Midbrain (tissue), 1 donor: ENCODE measurements around the gene GRK1.

Experiments
- DNase-seq: peaks from one replicate; lab custom pipeline; 2025; lab: John Stamatoyannopoulos, UW

GRK1 gene

DNA sequence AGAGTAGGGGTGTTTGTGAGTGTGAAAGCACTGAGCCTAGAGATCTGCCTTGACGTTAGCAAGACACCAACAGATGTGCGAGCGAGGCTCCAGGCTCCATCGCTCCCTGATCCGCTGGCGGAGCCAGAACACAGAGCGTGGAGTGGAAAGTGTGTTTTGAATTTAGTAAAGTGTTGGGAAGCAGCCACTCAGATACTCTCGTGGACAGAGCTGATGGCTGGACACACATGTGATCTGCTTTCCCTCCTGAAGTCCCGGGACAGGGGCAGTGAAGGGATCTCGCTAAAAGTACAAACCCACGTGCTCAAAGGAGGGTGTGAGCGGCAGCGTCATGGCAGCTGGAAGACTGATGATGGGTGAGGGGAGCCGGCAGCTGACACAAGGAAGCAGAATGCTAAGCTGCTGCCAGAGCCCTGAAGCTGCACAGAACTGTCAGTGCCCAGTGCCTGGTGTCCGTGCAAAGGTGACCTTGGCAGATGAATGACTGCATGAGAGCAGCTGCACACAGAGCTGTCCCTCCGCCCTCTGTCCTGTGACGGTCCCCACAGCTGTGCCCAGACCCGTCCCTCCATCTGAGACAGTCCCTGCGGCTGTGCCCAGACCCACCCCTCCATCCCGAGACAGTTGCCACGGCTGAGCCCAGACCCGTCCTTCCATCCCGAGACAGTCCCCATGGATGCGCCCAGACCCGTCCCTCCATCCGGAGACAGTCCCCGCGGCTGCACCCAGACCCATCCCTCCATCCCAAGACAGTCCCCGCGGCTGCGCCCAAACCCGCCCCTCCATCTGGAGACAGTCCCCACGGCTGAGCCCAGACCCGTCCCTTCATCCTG is 62.4 kb downstream of the GRK1 start:
- no peak for DNase-seq

DNA sequence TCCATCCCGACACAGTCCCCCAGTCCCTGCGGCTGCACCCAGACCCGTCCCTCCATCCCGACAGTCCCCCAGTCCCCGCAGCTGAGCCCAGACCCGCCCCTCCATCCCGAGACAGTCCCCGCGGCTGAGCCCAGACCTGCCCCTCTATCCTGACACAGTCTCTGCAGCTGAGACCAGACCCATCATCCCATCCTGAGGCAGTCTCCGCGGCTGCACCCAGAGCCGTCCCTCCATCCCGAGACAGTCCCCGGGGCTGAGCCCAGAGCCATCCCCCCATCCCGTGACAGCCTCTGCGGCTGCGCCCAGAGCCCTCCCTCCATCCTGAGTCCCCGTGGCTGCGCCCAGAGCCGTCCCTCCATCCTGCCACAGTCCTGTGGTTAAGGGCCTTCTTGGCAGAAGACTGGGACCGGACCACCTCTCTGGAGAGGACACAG is 63.3 kb downstream of the GRK1 start:
- DNase-seq: no peak

DNA sequence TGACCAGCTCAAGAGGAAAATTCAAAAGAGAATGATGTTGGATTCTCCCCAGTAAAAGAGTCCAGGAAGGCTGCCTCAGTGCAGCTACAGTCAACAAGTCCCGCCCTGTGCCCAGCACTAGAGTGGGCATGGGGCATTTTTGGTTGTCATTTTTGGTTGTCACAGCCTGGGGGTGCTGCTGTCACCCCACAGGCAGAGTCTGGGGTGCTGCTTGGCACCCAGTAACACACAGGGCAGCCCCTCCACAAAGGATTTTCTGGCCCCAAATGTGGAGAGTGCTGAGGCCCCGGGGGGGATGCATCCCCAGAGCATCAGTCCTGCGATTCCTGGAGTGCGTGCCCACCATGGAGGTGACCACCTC is 63.8 kb downstream of the GRK1 start:
- DNase-seq: no peak

DNA sequence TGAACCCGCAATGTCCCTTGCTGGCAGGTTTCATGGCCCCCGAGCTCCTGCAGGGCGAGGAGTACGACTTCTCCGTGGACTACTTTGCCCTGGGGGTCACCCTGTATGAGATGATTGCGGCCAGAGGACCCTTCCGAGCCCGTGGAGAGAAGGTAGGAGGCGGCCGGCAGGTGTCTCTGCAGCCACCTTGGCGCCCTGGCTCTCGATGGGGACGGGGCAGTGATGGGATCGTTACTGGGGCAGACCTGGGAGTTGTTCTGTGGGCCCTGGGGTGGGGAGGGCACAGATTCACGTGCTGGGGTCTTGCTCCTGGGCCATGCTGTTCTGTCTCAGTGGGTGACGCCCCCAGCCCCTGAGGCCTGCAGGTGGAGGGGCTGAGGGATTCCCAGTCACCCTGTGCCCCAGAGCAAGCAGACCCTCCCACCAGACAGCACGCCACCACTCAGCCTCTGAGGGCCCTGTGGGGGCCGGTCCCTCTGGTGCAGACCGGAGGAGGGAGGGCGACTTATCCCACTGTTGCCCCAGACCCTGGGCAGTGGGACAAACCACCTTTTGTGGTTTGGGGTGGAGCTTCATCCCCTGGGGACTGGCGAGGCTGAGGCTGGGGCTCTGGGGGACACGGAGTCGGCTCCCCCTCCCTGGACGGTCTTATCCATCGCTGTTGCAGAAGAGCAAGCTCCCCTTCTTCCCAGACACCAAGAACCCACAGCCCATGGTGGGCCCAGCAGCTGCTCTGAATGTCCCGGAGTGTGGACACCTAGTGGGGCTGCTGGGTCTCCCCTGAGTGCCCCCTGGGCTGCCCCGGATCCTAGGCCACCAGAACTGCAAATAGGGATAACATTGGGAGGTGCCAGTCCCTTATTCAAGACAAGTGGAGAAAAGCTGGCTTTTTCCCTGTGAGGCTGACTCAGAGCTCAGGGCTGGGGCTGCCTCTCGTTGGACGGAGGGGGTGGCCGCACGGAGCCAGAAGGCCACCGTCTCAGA is 64.5 kb downstream of the GRK1 start:
- no peak for DNase-seq

DNA sequence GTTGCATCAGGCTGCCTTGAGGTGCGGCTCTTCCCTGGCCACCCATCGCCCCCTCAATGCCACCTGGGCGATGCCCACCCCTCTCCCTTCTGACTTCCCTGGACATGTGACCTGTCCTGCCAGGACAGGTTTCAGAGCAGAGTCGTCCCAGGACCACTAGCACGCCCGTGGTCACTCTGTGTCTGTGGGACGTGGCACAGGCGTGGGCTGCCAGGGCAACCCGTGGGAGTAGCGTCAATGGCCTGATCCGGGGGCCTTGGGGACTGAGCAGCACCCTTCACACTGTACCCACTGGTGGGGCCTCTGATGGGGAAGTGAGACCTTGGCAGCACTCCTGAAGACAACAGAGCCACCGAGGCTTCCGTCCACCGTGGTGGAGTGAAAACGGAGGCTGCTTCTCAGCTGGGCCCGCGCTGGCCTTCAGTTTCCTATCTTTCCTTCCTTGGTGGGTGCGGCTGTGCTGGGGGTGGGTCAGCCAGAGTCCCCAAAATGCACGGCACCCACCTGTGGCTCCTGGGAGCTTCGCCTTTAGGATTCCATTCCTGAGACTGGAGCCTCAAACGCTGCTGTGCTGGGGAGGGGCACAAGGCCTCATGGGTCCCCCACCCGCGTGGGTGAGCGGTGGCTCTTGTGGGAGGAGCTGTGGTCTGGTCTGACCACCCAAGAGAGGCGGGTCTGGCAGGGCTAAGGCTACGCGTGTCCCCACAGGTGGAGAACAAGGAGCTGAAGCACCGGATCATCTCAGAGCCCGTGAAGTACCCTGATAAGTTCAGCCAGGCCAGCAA is 65.3 kb downstream of the GRK1 start:
- peak; percentile 8 for DNase-seq

DNA sequence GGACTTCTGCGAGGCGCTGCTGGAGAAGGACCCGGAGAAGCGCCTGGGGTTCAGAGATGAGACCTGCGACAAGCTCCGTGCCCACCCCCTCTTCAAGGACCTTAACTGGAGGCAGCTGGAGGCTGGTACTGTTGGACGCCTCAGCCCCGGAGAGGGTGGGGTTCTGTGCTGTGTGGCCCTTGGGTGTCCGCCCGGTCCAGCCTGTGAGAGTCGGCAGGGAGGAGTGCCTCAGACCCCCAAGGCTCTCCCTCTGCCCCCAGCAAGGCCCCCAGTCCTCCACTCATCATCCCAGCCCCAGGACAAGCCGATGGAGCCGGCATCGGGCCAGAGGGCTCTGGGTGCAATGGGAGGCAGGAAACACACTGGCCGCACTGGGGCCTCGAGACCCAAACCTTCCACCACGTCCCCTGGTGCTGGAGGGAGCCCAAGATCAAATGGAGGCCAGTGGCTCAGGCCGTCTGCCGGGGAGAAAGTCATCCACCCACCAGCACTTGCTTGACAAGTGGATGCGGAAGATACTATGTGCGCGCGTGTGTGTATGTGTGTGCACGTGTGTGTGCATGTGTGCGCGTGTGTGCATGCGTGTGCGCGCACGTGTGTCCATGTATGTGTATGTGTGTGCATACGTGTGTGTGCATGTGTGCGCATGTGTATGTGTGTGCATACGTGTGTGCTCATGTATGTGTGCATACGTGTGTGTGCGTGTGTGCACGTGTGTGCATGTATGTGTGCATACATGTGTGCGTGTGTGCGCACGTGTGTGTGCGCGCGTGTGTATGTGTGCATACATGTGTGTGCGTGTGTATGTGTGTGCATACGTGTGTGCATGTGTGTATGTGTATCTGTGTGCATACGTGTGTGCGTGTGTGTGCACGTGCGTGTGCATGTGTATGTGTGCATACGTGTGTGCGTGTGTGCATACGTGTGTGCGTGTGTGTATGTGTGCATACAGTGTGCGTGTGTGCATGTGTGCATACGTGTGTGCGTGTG is 66.2 kb downstream of the GRK1 start:
- DNase-seq: no peak

DNA sequence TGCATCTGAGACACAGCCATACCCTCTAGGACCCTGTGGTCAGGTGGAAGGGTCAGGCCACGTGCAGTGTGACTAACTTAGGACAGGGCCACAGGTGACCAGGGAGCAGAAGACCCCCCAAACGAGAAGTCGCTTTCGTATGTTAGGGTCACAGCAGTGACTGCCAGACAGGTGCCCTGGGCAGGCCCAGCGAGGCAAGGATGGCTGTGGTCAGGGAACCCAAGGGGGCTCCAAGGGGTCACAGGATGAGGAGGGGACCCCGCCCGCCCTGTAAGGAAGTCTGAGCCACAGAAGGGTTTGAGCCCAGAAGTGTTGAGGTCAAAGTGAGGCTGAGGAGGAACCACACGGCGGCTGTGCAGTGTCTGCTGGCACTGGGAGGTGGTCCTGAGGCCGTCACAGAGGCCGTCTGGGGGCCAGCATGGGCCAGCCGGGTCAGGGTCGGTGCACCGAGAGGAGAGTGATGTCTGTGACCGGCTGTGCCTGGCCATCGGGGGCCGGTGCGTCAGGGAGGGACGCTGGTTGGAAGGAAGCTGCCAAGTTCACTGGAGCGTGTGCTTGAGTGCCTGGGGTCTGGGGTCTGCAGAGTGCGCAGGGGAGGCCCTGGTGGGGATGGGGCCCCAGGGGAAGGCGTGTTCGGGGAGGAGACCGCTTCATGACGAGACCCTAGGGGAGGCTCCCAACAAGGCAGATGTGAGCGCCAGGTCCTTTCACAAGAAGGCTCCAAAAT is 67.2 kb downstream of the GRK1 start:
- no peak for DNase-seq

DNA sequence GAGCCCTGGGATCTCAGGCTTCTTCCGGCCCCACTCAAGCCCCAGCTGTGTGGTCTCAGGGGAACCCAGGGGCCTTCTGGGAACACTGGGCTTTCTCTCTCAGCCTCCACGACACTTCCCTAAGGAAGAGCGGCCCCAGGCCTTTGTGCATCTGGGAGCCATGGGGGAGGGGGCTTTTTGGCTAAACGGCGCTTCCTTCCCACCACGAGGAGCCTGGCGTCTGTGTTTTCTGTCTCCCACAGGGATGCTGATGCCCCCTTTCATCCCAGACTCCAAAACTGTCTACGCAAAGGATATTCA is 67.8 kb downstream of the GRK1 start:
- no peak for DNase-seq

DNA sequence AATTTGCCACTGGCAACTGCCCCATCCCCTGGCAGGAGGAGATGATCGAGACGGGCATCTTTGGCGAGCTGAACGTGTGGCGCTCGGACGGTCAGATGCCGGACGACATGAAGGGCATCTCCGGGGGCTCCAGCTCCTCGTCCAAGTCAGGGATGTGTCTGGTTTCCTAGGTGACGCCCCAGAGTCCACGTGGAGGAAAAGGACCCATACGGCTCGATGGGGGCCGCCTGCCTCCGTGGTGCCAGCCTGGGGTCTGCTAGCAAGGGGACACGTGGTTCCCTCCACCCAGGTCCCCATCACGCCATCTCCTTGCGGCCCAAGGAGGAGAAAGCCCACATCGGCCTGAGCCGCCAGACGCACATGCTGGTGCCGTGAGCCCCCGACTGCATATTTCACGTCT is 68.2 kb downstream of the GRK1 start:
- DNase-seq: no peak

DNA sequence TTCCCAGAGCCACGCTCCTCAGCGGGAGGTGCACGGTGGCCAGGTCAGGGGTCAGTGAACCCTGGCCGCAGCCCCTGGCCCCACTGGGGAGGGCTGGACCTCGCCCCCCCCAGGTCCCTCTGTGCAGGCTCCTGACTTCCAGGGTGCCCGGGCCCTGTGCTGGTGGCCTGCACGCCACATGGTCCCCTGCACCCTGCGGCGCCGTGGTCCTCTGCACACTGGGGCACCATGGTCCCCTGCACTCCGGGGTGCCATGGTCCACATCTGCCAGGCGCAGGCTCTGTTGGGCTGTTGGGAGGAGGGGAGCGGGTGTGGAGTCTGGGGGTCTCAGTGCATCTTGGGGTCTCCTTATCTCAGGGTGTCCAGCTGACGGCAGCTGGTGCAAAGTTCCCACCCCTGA is 68.7 kb downstream of the GRK1 start:
- DNase-seq: no peak

DNA sequence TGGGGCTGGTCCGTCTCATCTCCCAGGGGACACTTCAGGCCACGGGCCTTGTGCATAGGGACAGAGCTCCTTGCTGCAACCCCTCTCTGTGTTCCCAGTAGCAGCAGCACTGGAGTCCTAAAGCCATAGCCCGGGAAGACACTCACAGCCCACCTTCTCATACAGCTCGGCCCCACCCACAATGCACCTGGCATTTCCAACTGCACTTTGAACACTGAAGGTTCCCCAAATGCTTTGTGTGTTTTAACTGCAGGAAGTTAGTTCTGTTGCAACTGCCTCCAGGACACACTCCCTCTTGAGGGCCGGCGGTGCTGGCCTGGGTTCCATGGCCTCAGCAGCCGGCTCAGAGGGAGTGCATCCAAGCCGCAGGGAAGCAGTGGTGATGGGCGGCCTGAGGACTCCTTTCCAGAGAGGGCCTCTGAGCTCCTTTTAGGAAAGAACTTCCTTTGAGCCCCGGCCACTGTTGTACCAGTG is 69.3 kb downstream of the GRK1 start:
- DNase-seq: no peak

DNA sequence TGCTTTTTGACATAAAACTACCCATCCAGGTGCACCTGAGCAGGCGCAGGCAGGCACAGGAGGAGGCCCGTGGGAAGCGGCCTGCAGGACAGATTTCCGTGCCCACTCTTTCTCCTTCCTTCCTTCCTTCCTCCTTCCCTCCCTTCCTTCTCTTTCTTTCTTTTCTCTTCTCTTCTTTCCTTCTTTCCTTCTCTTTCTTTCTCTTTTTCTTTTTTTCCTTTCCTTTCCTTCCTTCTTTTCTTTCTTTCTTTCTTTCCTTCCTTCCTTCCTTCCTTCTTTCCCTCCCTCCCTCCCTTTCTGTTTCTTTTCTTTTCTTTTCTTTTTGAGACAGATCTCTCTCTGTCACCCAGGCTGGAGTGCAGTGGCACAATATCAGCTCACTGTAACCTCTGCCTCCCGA is 70.8 kb downstream of the GRK1 start:
- DNase-seq: no peak

DNA sequence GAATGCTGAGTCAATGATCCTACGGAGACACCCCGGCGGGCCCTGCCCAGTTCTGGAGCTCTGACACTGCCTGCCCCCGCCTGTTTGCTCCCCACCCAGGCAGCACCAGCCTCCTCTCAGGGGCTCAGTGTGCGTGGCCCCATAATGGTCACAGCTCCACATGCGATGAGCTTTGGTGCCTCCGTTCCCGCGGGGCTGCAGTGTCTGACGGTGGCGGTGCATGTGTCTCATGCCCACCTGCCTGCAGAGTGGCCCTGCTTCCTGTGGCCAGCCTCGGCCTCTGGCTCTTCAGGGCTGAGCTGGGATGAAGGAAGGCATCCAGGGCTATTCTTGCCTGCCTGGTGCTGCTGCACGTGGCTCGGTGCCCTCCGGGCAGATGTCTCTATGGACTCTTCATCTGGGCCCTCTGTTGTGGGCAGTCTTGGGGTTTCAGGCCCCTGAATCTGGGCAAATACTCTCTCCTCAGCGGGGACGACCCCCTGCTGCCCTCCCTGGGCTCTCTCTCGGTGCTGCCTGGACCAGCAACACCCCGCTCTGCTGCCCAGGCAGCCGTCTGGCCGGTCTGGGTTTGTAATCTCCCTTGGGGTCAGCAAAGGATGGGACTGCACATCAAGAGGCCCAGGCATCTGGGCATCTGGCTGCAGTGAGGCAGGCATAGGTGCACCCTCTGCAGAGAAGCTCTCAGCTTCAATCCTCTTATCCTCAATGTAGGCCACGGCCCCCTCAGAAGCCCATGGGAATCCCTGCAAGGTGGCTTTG is 72.7 kb downstream of the GRK1 start:
- no peak for DNase-seq

DNA sequence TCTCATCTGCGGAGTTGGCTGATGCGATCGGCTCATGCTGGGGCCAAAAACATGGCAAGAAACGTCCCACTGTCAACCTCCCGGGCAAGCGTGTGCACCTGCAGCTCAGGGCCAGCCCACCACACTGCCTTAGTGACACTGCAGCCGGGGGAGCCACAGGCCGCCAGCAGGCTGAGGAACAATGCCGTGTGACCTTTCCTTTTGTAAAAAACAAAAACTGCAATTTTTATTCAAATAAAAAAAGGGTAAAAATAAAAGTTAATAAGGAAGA is 73.2 kb downstream of the GRK1 start:
- no peak for DNase-seq

DNA sequence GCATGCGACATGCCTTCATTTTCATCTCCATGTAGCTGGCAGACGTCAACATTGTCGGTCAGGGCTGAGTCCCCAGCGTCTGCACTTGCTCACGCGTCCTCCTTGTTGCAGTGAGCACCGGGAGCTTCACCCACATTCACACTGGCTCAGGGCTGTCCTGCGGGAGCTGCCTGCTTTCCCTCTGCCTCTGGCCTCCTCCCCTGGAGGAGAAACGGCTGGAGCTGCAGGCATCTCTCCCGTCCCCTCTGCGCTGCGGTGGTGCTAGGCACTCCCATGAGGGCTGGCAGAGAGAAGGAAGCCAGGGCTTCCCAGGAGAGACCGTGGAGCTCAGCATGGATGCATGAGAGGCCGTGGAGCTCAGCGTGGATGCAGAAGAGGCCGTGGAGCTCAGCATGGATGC is 73.6 kb downstream of the GRK1 start:
- DNase-seq: no peak

DNA sequence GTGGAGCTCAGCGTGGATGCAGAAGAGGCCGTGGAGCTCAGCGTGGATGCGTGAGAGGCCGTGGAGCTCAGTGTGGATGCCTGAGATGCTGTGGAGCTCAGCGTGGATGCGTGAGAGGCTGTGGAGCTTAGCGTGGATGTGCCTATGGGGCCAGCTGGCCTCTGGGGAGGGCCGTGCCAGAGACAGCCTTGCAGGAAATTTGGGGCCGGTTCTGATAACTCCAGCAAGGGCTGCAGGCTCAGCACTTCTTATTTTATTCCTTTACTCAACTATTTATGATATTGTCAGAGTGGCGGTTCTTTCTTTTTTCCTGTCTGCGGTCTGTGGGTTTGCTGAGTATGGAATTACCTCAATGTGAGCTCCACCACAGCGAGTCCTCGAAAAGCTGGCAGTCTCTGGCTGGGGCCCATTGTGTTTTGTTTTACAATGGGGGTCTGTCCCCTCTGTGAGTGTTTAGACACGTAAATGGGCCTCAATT is 74.2 kb downstream of the GRK1 start:
- no peak for DNase-seq

DNA sequence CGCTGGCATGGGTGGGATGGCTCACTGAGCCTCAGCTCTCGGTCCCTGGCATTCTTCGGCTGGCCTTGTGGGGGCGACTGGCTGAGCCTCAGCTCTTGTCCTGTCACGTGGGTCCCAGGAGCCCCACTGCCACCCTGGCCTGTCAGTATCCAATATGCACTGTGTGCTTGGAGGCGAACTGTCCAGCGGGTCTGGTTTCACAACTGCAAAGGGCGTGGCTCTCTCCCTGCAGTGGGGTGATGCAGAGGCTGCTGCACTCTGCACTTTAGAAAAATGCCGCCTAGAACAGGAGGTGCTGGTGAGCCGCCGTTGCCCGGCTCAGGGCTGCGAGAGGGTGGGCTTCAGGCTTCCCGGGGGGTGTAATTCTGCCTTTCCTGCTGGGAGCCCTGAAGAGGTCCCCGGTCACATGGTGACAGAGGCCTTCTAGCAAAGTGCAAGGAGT is 75.0 kb downstream of the GRK1 start:
- DNase-seq: no peak

DNA sequence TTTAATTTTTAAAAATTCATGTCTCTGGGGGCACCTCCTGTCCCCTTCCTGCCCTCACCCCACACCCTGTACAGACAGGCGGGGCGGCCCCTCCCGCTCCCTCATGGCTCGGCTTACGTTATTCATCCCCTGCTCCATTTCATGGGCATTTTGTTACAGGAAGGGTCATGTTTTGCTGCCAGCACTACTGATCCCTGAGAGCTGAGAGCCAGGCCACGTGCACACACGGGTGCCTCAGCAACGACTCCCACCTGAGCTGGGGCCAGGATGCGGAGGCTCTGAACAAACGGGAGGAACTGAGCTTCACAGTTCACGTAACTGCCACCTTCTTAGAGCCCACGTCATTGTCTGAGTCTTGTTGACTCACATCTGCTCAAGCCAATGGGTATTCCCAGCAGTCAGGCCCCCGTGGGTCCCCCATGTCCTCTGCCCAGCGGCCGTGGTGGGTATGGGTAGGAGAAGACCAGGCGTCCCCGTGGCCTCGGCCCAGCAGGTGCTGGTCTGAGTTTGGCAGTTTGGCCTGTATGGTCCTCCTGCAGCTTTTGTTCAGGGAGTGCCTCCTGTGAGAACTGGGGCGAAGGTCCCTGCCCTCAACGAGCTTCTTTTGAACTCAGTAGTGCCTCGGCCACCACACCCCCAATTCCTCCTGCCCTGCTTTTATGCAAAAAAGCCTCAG is 75.6 kb downstream of the GRK1 start:
- DNase-seq: no peak
